Liver (tissue), 3 donors: ENCODE measurements around the gene SPC24.

Source experiments
- EGR1 ChIP-seq, 2 donors: IDR thresholded peaks; 2 replicates each; pipeline ENCODE4 v1.6.1; 2016 to 2018; ENCODE audit warnings: antibody characterized with exemption in 2 of 2, low read depth in 2 of 2
- FOXA2 ChIP-seq: IDR thresholded peaks from 2 replicates; pipeline ENCODE4 v1.6.1; 2016; ENCODE audit warnings: antibody characterized with exemption
- RAD21 ChIP-seq, 2 donors: IDR thresholded peaks; 2 replicates each; pipeline ENCODE4 v1.6.1; 2016; ENCODE audit warnings: antibody characterized with exemption in 2 of 2, mild to moderate bottlenecking in 2 of 2
- SP1 ChIP-seq: IDR thresholded peaks from 2 replicates; pipeline ENCODE4 v1.6.1; 2018; ENCODE audit warnings: antibody characterized with exemption, mild to moderate bottlenecking
- TF ChIP-seq, protein P1 (sequence below): fragments of 150-350 bp; IDR thresholded peaks from 2 replicates; pipeline ENCODE4 v1.5.1; 2017; ENCODE audit warnings: improper control_type of control experiment, low read depth, low read length; ENCODE audit not compliant: missing input control
- TF ChIP-seq, protein P2 (sequence below): IDR thresholded peaks from 2 replicates; pipeline ENCODE4 v1.6.1; 2016; ENCODE audit warnings: antibody characterized with exemption
- TF ChIP-seq, protein P3 (sequence below): IDR thresholded peaks from 2 replicates; pipeline ENCODE4 v1.6.1; 2016; ENCODE audit warnings: antibody characterized with exemption
- TF ChIP-seq, protein P4 (sequence below): IDR thresholded peaks from 2 replicates; pipeline ENCODE4 v1.6.1; 2016; ENCODE audit warnings: antibody characterized with exemption
- donor health status: healthy.
- donor health status: healthy.

DNA sequence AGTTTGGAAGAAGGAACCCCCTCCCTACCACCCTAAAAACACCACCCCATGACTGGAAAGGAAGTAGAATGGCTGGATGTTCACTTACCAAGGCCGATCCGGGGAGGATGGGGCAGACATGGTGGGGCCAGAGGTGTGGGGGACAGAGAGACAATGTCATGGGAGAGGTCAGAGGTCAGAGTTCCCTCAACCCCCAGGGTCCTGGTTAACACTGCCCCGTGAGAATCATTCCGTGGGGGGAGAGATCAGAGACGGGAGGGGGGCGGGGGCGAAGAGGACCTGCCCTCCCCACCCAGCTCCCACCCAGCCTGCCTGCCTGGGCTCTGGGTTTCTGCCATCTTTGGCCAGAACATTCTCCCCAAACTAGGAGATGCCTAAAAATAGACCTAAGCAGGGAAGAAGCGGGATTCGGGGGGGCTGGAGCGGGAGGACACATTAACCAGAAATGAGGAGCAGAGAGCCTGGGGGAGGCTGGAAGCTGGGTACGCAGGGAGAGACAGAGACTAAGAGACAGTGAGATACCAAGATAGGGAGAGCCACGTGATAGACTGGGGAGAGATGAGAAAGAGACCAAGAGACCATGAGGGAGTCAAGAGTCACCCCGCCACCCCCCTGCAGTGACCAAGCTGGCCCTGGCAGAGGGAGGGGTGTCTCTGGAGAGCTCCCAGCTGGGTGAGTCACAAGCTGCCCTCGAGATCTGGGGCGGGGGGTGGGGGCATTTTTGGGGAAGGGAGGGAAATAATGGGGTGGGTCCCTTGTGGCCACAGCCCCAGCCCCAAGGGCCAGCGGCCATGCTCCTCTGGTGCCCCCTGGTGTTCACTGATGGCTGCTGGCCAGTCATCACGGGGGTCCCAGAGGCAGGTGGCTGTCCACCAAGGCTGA lies 47.9 kb upstream of the SPC24 start:
- TF ChIP-seq SP1 (peak; percentile 34), RAD21 (IDR thresholded peaks at IDR 0.05) (peak; percentile 75 to 81), FOXA2 (no peak), EGR1 (IDR thresholded peaks at IDR 0.05; ENCODE audit: low read depth in 2 of 2) (no peak)
- TF ChIP-seq, protein P1, sequence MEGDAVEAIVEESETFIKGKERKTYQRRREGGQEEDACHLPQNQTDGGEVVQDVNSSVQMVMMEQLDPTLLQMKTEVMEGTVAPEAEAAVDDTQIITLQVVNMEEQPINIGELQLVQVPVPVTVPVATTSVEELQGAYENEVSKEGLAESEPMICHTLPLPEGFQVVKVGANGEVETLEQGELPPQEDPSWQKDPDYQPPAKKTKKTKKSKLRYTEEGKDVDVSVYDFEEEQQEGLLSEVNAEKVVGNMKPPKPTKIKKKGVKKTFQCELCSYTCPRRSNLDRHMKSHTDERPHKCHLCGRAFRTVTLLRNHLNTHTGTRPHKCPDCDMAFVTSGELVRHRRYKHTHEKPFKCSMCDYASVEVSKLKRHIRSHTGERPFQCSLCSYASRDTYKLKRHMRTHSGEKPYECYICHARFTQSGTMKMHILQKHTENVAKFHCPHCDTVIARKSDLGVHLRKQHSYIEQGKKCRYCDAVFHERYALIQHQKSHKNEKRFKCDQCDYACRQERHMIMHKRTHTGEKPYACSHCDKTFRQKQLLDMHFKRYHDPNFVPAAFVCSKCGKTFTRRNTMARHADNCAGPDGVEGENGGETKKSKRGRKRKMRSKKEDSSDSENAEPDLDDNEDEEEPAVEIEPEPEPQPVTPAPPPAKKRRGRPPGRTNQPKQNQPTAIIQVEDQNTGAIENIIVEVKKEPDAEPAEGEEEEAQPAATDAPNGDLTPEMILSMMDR: peak; percentile 69
- TF ChIP-seq, protein P2, sequence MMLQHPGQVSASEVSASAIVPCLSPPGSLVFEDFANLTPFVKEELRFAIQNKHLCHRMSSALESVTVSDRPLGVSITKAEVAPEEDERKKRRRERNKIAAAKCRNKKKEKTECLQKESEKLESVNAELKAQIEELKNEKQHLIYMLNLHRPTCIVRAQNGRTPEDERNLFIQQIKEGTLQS: no peak
- TF ChIP-seq, protein P3, sequence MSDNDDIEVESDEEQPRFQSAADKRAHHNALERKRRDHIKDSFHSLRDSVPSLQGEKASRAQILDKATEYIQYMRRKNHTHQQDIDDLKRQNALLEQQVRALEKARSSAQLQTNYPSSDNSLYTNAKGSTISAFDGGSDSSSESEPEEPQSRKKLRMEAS: no peak
- TF ChIP-seq, protein P4, sequence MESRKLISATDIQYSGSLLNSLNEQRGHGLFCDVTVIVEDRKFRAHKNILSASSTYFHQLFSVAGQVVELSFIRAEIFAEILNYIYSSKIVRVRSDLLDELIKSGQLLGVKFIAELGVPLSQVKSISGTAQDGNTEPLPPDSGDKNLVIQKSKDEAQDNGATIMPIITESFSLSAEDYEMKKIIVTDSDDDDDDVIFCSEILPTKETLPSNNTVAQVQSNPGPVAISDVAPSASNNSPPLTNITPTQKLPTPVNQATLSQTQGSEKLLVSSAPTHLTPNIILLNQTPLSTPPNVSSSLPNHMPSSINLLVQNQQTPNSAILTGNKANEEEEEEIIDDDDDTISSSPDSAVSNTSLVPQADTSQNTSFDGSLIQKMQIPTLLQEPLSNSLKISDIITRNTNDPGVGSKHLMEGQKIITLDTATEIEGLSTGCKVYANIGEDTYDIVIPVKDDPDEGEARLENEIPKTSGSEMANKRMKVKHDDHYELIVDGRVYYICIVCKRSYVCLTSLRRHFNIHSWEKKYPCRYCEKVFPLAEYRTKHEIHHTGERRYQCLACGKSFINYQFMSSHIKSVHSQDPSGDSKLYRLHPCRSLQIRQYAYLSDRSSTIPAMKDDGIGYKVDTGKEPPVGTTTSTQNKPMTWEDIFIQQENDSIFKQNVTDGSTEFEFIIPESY: no peak
